Measurements from ENCODE around the gene ADAMTS2. TPM values are rescaled to one million over a fixed set of nuclear protein-coding genes. Genes with fewer than 3 reads are reported as not detected.

Gene ADAMTS2
- total RNA-seq, 1 donor from 2014 or later: 18.8 TPM

DNA sequence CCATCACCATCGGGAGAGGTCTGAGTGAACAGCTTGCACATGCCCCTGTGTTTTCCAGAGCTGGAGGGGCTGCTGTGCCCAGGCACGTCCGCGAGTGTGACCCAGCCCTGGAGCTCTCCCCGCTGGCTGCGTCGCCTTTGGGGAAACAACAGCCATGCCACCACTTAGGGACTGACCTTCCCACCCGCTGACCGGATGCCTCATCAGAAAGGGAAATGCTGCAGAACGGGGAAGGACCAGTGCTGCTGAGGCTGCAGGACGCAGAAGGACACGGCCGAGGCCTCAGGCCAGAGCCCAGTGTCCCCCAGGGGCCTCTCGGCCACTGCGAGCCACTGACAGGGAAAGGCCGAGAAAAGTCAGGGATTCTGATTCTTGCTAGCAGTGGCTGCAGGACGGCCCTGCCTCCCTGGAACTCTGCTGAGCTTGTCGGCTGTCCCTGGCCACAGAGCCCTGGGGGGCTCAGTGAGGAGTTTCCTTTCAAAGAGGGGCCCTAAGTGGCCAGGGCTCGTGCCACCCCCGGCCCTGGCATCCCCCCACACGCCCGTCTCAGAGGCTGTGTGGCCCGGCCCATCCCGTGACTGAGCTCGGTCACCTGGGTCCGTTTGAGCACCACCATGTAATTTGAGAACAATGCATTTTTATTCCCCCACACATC, 154.3 kb downstream of the ADAMTS2 start:
- Mint-ChIP-seq H3K27me3 (ENCODE audit: low read depth, unreplicated experiment) (peaks cover 18% of the 10 kb centered on the region), H3K9me3 (ENCODE audit: unreplicated experiment) (no peaks in the 10 kb centered on the region), H3K27ac (ENCODE audit: unreplicated experiment) (no peak overlapping the region), H3K36me3 (ENCODE audit: low read depth, unreplicated experiment) (peaks cover 2% of the 10 kb centered on the region), H3K4me1 (ENCODE audit: low read depth, unreplicated experiment) (no peaks in the 10 kb centered on the region), H3K4me3 (ENCODE audit: unreplicated experiment) (no peak overlapping the region)
- no peak overlapping the region for H3K4me2 ChIP-seq (ENCODE audit: low read length)
- H3K27me3 ChIP-seq (ENCODE audit: insufficient read depth, low read length): no peaks in the 10 kb centered on the region
- DNase-seq (ENCODE audit: low read depth): no peak
- H3K4me3 ChIP-seq (ENCODE audit: insufficient read depth, low read depth, low read length): no peak overlapping the region
- no peaks in the 10 kb centered on the region for H4K20me1 ChIP-seq (ENCODE audit: insufficient read depth, low read length)
- H3K4me1 ChIP-seq (ENCODE audit: insufficient read depth, low read length): no peaks in the 10 kb centered on the region
- no peaks in the 10 kb centered on the region for H3K79me2 ChIP-seq (ENCODE audit: insufficient read depth, low read length)
- H3K9ac ChIP-seq (ENCODE audit: low read length): no peak overlapping the region
- TF ChIP-seq EZH2 (IDR thresholded peaks at IDR 0.05; ENCODE audit: insufficient read depth, low read length): no peak
- TF ChIP-seq, protein P1, sequence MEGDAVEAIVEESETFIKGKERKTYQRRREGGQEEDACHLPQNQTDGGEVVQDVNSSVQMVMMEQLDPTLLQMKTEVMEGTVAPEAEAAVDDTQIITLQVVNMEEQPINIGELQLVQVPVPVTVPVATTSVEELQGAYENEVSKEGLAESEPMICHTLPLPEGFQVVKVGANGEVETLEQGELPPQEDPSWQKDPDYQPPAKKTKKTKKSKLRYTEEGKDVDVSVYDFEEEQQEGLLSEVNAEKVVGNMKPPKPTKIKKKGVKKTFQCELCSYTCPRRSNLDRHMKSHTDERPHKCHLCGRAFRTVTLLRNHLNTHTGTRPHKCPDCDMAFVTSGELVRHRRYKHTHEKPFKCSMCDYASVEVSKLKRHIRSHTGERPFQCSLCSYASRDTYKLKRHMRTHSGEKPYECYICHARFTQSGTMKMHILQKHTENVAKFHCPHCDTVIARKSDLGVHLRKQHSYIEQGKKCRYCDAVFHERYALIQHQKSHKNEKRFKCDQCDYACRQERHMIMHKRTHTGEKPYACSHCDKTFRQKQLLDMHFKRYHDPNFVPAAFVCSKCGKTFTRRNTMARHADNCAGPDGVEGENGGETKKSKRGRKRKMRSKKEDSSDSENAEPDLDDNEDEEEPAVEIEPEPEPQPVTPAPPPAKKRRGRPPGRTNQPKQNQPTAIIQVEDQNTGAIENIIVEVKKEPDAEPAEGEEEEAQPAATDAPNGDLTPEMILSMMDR (IDR thresholded peaks at IDR 0.05; ENCODE audit: insufficient read depth, low read depth, low read length): no peak
- H3K9me3 ChIP-seq (ENCODE audit: insufficient read depth, low read depth, low read length): no peaks in the 10 kb centered on the region
- FAIRE-seq: no peak
- no peak overlapping the region for H3K27ac ChIP-seq (ENCODE audit: low read depth, low read length)
- H2AFZ ChIP-seq (ENCODE audit: low read depth, low read length): no peak overlapping the region
- H3K36me3 ChIP-seq (ENCODE audit: insufficient read depth, low read length): no peaks in the 10 kb centered on the region

DNA sequence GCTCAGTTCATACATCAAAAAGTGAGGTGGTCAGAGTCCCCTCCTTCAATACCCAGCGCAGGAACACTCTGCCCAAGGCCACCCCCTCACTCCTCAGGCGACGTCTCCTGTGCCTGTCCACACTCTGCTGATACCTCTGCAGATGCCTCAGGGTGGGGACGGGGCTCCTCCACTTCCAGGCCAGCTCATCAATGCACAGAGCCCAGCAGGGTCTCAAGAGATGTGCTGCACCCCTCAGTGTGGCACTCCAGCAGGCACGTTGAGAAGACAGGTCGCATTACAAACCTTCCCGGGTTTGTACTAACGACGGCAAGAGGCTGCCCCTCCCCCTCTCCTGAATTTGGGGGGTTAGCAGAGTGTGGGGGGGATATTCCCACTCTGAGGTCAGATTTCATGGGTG, 156.6 kb downstream of the ADAMTS2 start:
- DNase-seq (ENCODE audit: low read depth) (no peak), FAIRE-seq (no peak)
- Histone ChIP-seq H3K4me1 (ENCODE audit: insufficient read depth, low read length) (no peaks in the 10 kb centered on the region), H3K27ac (ENCODE audit: low read depth, low read length) (no peak overlapping the region), H3K9ac (ENCODE audit: low read length) (no peak overlapping the region), H4K20me1 (ENCODE audit: insufficient read depth, low read length) (no peaks in the 10 kb centered on the region), H3K4me3 (ENCODE audit: insufficient read depth, low read depth, low read length) (no peak overlapping the region), H2AFZ (ENCODE audit: low read depth, low read length) (no peak overlapping the region), H3K27me3 (ENCODE audit: insufficient read depth, low read length) (no peaks in the 10 kb centered on the region), H3K79me2 (ENCODE audit: insufficient read depth, low read length) (no peaks in the 10 kb centered on the region), H3K36me3 (ENCODE audit: insufficient read depth, low read length) (no peaks in the 10 kb centered on the region), H3K9me3 (ENCODE audit: insufficient read depth, low read depth, low read length) (no peaks in the 10 kb centered on the region), H3K4me2 (ENCODE audit: low read length) (no peak overlapping the region)
- H3K4me1 Mint-ChIP-seq (ENCODE audit: low read depth, unreplicated experiment): no peaks in the 10 kb centered on the region
- no peaks in the 10 kb centered on the region for H3K36me3 Mint-ChIP-seq (ENCODE audit: low read depth, unreplicated experiment)
- TF ChIP-seq, protein P1 (IDR thresholded peaks at IDR 0.05; ENCODE audit: insufficient read depth, low read depth, low read length): no peak
- TF ChIP-seq EZH2 (IDR thresholded peaks at IDR 0.05; ENCODE audit: insufficient read depth, low read length): no peak
- H3K9me3 Mint-ChIP-seq (ENCODE audit: unreplicated experiment): no peaks in the 10 kb centered on the region
- peaks cover 16% of the 10 kb centered on the region for H3K27me3 Mint-ChIP-seq (ENCODE audit: low read depth, unreplicated experiment)
- H3K4me3 Mint-ChIP-seq (ENCODE audit: unreplicated experiment): no peak overlapping the region
- no peak overlapping the region for H3K27ac Mint-ChIP-seq (ENCODE audit: unreplicated experiment)

Measured in astrocyte (in vitro differentiated cells and primary cell).